Stimulated activated CD4-positive, alpha-beta T cell treated with anti-CD3 and anti-CD28 coated beads, Interleukin-1b, Interleukin-23, amount 100 ng/mL, for 1 hour (primary cell): ENCODE results near the gene ARHGAP26.

Source experiments
- DNase-seq, 2 donors: peaks; one replicate each; pipeline ENCODE4 v3.0.0-alpha.2; 2020; ENCODE audit warnings: low read depth in 2 of 2

The ARHGAP26 gene

GRCh38 chr5:143274952-143275351 is 504.8 kb downstream of the ARHGAP26 start:
- DNase-seq: no peak

GRCh38 chr5:143275512-143276363 is 505.6 kb downstream of the ARHGAP26 start:
- DNase-seq: no peak

- DNase-seq: no peak
These were observed 507.4 kb downstream of the ARHGAP26 start for GRCh38 chr5:143277536-143277935.
